Measurements from ENCODE around the gene TBC1D24. TPM values are rescaled to one million over a fixed set of nuclear protein-coding genes. Genes with fewer than 3 reads are reported as not detected.
"Not testable (repeated sequence)": the region's sequence is repeated elsewhere in the genome, so short reads cannot be mapped to it uniquely, and the experiment has no call there.

The TBC1D24 gene
- total and polyA plus RNA-seq, 4 donors: 9.0 to 35.7 (median 23.3) TPM

DNA sequence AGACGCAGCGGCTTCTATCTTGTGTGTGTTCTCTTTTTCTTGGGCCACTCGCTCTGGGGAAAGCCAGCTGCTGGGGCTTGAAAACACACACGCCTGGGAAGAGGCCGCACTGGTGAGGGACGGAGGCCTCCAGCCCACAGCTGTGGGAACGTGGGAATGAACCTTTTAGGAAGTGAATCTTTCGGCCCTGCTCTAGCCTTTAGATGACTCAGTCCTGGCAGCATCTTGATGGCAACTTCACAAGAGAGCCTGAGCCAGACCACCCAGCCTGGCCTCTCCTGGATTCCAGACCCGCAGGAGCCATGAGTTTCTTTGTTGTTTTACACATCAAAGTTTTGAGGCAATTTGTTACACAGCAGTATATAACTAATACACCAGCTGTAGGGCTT, 60.7 kb downstream of the TBC1D24 start:
- DNase-seq: peak in 1 of 3 donors; percentile 30
- TF ChIP-seq, protein P1, sequence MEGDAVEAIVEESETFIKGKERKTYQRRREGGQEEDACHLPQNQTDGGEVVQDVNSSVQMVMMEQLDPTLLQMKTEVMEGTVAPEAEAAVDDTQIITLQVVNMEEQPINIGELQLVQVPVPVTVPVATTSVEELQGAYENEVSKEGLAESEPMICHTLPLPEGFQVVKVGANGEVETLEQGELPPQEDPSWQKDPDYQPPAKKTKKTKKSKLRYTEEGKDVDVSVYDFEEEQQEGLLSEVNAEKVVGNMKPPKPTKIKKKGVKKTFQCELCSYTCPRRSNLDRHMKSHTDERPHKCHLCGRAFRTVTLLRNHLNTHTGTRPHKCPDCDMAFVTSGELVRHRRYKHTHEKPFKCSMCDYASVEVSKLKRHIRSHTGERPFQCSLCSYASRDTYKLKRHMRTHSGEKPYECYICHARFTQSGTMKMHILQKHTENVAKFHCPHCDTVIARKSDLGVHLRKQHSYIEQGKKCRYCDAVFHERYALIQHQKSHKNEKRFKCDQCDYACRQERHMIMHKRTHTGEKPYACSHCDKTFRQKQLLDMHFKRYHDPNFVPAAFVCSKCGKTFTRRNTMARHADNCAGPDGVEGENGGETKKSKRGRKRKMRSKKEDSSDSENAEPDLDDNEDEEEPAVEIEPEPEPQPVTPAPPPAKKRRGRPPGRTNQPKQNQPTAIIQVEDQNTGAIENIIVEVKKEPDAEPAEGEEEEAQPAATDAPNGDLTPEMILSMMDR (IDR thresholded peaks at IDR 0.05; ENCODE audit: control extremely low read depth, extremely low read depth): no peak
- Histone ChIP-seq H3K27ac (ENCODE audit: low read depth in 1 of 2, low read length in 1 of 2) (peak overlapping the region in 1 of 2 donors; percentile 58), H3K9ac (ENCODE audit: insufficient read depth in 1 of 2, low read length in 2 of 2) (no peak overlapping the region), H3K36me3 (ENCODE audit: control insufficient read depth in 4 of 4, insufficient read depth in 4 of 4, low read length in 4 of 4) (no peaks in the 10 kb centered on the region), H3K9me3 (ENCODE audit: control insufficient read depth in 4 of 4, insufficient read depth in 3 of 4, low read length in 3 of 4) (no peaks in the 10 kb centered on the region), H3K27me3 (ENCODE audit: control insufficient read depth in 3 of 3, insufficient read depth in 3 of 3, low read length in 2 of 3) (no peaks in the 10 kb centered on the region), H3K4me1 (ENCODE audit: control insufficient read depth in 5 of 5, insufficient read depth in 5 of 5, low read length in 5 of 5) (peaks cover 2 to 22% (median 9%) of the 10 kb centered on the region in 5 donors), H3K4me3 (no peak overlapping the region)
- 63 to 70% methylated on average over 9 of the region's 9 CpGs for WGBS, 2 donors
- no peak for ATAC-seq (ENCODE audit: insufficient read depth, low FRiP score)

DNA sequence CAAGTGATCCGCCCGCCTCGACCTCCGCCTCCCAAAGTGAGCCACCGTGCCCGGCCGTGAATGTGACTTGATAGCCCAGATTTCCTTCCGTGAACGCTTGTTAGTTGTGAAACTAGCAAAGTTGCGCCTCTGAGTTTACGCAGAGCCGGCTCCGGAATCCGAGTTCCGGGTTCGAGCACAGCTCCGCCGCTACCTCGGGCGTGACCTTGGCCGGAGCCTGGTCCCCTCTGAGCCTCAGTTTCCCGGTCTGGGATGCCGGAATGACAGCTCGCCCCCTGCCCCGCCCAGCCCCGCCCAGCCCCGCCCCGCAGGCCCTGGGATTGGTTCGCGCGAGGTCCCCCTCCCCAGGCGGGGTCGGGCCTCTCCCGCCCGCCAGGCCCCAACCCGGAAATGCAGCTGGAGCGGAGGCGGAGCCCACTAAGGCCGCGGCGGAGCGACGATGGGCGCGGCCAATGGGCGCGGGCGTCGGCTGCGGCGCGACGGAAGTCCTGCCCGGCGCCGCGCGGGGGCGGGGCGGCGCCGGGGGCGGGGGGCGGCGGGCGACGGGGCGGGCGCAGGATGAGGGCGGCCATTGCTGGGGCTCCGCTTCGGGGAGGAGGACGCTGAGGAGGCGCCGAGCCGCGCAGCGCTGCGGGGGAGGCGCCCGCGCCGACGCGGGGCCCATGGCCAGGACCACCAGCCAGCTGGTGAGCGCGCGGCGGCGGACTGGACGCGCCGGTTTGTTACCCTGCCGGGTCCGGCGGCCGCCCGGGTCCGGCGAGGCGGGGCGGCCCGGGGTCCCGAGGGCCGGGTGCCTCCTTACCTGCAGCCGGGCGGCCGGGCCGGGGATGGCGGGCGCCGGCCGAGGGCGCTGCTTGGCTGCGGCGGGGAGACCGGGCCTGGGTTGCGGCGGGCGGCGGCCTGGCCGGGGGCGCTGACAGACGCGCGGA, 62.8 kb downstream of the TBC1D24 start, which contains the start of gene PDPK1:
PDPK1 (plus strand) TSS at position 571 of the 929 bp plus-strand sequence; CDS start at position 663, 92 bp downstream.
- Histone ChIP-seq H3K9ac (ENCODE audit: insufficient read depth in 1 of 2, low read length in 2 of 2) (peak within 1 kb of the TSS in 1 of 2 donors; percentile 32), H3K9me3 (ENCODE audit: control insufficient read depth in 4 of 4, insufficient read depth in 3 of 4, low read length in 3 of 4) (no peaks in the 10 kb centered on the region), H3K4me3 (peak within 1 kb of the TSS; percentile 92), H3K27ac (ENCODE audit: low read depth in 1 of 2, low read length in 1 of 2) (peak within 1 kb of the TSS; percentile 88 to 97), H3K27me3 (ENCODE audit: control insufficient read depth in 3 of 3, insufficient read depth in 3 of 3, low read length in 2 of 3) (no peaks in the 10 kb centered on the region), H3K36me3 (ENCODE audit: control insufficient read depth in 4 of 4, insufficient read depth in 4 of 4, low read length in 4 of 4) (peaks cover 0 to 3% (median 0%) of the 10 kb centered on the region in 4 donors), H3K4me1 (ENCODE audit: control insufficient read depth in 5 of 5, insufficient read depth in 5 of 5, low read length in 5 of 5) (peaks cover 2 to 13% (median 5%) of the 10 kb centered on the region in 5 donors)
- WGBS, 2 donors: 0% methylated on average over 96 to 126 of the region's 126 CpGs
- TF ChIP-seq, protein P1 (IDR thresholded peaks at IDR 0.05; ENCODE audit: control extremely low read depth, extremely low read depth): no peak
- DNase-seq: peak; percentile 96 to 98 (median 97)
- peak; percentile 92 for ATAC-seq (ENCODE audit: insufficient read depth, low FRiP score)

DNA sequence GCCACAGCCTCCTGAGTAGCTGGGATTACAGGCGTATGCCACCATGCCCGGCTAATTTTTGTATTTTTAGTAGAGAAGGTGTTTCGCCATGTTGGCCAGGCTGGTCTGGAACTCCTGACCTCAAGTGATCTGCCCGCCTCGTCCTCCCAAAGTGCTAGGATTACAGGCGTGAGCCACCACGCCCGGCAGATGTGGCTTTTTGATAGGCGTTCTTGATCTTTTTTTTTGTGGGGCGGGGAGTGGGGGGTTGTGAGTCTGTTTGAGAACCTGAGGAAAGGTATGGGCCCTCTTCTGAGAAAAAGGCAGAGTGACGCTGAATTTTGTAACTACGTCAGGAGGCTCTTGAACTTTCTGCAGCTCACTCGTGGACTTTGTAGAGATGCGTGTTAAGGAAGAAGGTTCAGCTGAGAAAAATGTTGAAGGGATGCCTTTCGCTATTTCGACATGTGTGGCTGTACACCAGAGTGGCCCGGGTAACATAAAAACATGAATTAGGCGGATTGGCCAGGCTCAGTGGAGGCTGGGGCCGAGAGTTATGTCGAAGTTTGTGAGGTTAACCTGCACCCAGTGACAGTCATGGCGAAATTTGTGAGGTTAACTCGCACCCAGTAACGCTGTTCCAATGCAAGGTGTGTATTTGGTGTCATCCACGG, 64.4 kb downstream of the TBC1D24 start:
- DNase-seq; H3K27ac ChIP-seq (ENCODE audit: low read depth in 1 of 2, low read length in 1 of 2); H3K4me3 ChIP-seq; ATAC-seq (ENCODE audit: insufficient read depth, low FRiP score); H3K9ac ChIP-seq (ENCODE audit: insufficient read depth in 1 of 2, low read length in 2 of 2); H3K27me3 ChIP-seq (ENCODE audit: control insufficient read depth in 3 of 3, insufficient read depth in 3 of 3, low read length in 2 of 3); H3K9me3 ChIP-seq (ENCODE audit: control insufficient read depth in 4 of 4, insufficient read depth in 3 of 4, low read length in 3 of 4); H3K36me3 ChIP-seq (ENCODE audit: control insufficient read depth in 4 of 4, insufficient read depth in 4 of 4, low read length in 4 of 4): not testable (repeated sequence)
- WGBS, 2 donors: 73 to 81% methylated on average over 24 of the region's 24 CpGs
- H3K4me1 ChIP-seq (ENCODE audit: control insufficient read depth in 5 of 5, insufficient read depth in 5 of 5, low read length in 5 of 5): peaks cover 2 to 11% (median 5%) of the 10 kb centered on the region in 5 donors

DNA sequence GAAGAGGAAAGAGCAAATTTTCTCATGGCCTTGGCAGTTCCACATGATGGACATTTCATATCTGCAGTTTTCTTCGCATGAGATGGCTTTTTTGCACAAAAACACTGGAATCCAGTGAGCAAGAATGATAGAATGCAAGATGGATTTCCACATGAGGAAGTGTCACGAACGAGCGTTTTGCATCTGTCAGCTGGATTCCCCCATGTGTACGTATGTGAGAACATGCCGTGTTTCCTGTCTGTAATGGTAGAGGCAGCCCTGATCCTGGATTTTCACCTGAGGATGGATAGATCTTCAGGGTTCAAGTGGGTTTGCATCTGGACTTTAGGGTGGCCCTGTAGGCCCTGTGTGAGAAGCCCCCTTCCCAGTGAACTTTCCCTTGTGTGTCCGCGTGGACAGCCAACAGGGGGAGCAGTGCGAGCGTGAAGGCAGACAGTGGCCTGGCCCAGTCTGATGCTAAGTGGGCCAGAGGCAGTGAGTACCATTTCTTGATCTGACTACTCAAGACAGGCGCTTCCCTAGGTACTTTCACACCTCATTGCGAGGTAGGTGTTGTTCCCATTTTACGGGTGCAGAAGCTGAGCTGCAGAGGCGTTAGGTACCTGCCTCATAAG, 65.0 kb downstream of the TBC1D24 start:
- peak overlapping the region in 1 of 2 donors; percentile 31 for H3K27ac ChIP-seq (ENCODE audit: low read depth in 1 of 2, low read length in 1 of 2)
- 51 to 58% methylated on average over 14 of the region's 14 CpGs for WGBS, 2 donors
- not testable (repeated sequence) for H3K36me3 ChIP-seq (ENCODE audit: control insufficient read depth in 4 of 4, insufficient read depth in 4 of 4, low read length in 4 of 4); DNase-seq; H3K9ac ChIP-seq (ENCODE audit: insufficient read depth in 1 of 2, low read length in 2 of 2); H3K9me3 ChIP-seq (ENCODE audit: control insufficient read depth in 4 of 4, insufficient read depth in 3 of 4, low read length in 3 of 4); H3K4me3 ChIP-seq; ATAC-seq (ENCODE audit: insufficient read depth, low FRiP score); H3K27me3 ChIP-seq (ENCODE audit: control insufficient read depth in 3 of 3, insufficient read depth in 3 of 3, low read length in 2 of 3)
- H3K4me1 ChIP-seq (ENCODE audit: control insufficient read depth in 5 of 5, insufficient read depth in 5 of 5, low read length in 5 of 5): peaks cover 2 to 11% (median 5%) of the 10 kb centered on the region in 5 donors

DNA sequence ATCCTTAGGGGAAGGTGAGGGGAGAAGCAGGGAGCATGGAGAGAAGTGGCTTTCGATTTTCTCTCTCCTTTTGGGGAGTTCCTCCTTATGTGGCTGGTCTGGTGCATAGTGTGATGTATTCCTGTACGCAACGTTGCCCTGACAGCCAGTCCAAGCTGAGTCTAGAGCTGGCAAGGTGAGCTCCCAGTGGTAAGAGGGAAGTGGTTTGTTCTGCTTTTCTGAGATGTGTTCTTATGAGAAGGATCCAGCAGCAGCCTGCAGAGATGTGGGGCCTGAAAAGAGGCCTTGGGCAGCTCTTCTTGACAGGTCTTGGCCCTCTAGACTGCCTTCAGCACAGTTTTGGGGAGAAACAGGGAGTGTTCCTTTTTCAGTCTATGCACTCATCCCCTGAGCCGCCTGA, 66.0 kb downstream of the TBC1D24 start:
- not testable (repeated sequence) for H3K9ac ChIP-seq (ENCODE audit: insufficient read depth in 1 of 2, low read length in 2 of 2); H3K27ac ChIP-seq (ENCODE audit: low read depth in 1 of 2, low read length in 1 of 2); ATAC-seq (ENCODE audit: insufficient read depth, low FRiP score); DNase-seq; H3K4me1 ChIP-seq (ENCODE audit: control insufficient read depth in 5 of 5, insufficient read depth in 5 of 5, low read length in 5 of 5); H3K27me3 ChIP-seq (ENCODE audit: control insufficient read depth in 3 of 3, insufficient read depth in 3 of 3, low read length in 2 of 3); H3K36me3 ChIP-seq (ENCODE audit: control insufficient read depth in 4 of 4, insufficient read depth in 4 of 4, low read length in 4 of 4); H3K4me3 ChIP-seq; H3K9me3 ChIP-seq (ENCODE audit: control insufficient read depth in 4 of 4, insufficient read depth in 3 of 4, low read length in 3 of 4)
- 25 to 60% methylated on average over 2 to 3 of the region's 4 CpGs for WGBS, 2 donors

DNA sequence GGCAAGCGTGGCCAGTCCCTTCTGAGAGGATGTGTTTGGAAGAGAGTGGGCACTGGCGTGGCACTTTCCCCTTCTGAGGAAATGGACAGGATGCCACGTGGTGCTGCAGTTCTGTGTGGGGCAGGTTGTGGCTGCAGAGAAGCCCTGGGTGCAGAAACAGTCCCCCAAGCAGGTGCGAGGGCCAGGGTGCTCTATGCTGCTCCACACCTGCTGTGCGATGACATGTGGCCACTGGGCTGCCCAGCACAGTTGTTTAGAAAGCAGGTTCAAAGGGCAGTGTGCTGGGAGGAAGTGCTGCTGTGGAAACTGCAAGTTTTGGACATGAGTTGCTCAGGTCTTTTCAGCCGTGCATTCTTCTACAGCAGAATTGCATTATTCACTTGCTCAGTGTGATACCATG, 66.5 kb downstream of the TBC1D24 start:
- ATAC-seq (ENCODE audit: insufficient read depth, low FRiP score); H3K27ac ChIP-seq (ENCODE audit: low read depth in 1 of 2, low read length in 1 of 2); H3K4me1 ChIP-seq (ENCODE audit: control insufficient read depth in 5 of 5, insufficient read depth in 5 of 5, low read length in 5 of 5); H3K27me3 ChIP-seq (ENCODE audit: control insufficient read depth in 3 of 3, insufficient read depth in 3 of 3, low read length in 2 of 3); H3K4me3 ChIP-seq; H3K36me3 ChIP-seq (ENCODE audit: control insufficient read depth in 4 of 4, insufficient read depth in 4 of 4, low read length in 4 of 4); H3K9me3 ChIP-seq (ENCODE audit: control insufficient read depth in 4 of 4, insufficient read depth in 3 of 4, low read length in 3 of 4); H3K9ac ChIP-seq (ENCODE audit: insufficient read depth in 1 of 2, low read length in 2 of 2); DNase-seq: not testable (repeated sequence)
- 52 to 56% methylated on average over 6 of the region's 6 CpGs for WGBS, 2 donors

Data from lung (tissue), 12 donors.